ENCODE measurements around the gene TLX2.

Gene TLX2

GRCh38 chr2:74513605-74514367 is 464 bp upstream of the TLX2 start:
- no peak for DNase-seq

DNA sequence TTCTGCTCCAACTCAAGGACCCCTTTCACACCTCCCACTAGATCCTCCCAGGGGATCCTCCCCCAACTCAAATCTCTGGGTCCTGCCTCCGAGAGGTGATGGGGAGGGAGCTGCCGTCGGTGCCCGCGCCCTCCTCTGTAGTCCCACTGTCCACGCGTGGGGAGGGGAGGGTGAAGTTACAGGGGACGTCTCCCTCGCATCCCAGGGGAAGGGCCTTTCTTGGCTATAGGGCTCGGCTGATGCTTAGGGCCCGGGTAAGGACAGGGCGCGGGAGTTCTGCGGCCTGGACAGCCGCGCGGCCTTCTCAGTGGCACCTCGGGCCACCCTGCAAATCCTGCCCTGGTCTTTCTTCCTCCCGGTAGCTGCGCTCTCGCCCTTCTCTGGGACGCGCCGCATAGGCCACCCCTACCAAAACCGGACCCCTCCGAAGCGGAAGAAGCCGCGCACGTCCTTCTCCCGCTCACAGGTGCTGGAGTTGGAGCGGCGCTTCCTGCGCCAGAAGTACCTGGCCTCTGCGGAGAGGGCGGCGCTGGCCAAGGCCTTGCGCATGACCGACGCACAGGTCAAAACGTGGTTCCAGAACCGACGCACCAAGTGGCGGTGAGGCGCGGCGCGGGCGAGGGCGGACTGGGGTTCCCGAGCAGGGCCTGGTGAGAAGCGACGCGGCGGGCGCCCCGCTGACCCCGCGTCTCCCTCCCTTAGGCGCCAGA is 1.2 kb downstream of the TLX2 start:
- DNase-seq = no peak

DNA sequence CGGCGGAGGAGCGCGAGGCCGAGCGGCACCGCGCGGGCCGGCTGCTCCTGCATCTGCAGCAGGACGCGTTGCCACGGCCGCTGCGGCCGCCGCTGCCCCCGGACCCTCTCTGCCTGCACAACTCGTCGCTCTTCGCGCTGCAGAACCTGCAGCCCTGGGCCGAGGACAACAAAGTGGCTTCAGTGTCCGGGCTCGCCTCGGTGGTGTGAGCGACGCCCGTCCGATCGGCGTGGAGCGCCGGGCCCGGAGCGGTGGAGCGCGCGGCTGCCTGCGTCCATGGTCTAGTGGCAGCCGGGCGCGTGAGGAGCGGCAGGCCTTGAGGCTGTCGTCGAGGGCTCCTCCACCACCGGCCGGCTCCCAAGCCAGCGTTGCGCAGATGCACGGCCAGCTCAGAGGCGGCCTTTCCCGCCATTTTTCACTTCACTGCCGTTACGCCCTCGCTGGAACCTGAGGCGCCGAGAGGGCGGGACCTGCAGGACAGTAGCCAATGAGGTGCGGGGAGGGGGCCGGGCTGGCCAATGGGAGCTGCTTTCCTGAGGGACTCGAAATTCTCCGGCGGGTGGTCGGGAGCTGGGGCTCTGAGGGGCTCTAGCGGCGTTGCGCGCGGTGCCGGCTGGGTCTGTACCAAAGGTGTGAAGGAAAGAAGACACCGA is 1.9 kb downstream of the TLX2 start:
- DNase-seq = peak; percentile 25

DNA sequence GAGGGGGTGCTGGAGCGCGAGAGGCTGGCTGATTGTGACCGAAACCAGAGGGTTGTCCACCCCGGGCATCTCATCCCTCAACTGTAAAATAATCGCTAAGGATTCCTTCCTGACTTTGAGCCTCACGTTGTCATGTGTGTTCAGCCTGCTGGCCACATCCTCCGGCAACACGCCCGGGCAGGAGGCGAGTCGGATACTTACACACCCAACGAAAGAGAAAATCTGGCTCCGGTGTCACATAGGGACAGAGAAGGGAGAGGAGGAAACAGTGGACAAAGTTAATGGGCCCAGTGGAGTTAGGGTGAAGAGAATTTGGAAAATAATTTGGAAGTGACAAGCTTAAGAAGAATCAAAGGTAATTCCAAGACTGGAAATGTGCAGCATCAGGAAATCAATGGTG is 2.4 kb downstream of the TLX2 start:
- no peak for DNase-seq

DNA sequence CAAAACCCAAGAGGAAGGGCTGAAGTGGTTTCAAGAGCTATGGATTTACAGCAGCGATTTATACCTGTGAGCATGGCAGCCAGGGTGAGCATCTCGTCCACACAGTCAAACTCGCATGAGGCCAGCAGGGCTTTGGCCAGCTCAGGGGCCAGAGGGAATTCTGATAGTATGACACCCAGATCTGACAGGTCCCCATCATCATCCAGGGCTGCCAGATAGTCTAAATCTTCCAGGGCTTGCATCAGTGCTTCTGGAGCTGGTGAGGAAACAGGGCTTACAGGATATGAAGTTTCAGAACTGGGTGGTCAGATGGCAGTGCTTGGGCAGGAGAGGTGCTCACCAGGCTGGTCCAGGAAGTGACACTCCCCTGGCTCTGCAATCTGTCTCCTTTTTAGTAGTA is 8.3 kb downstream of the TLX2 start:
- DNase-seq = no peak

GRCh38 chr2:74524005-74524404 is 9.8 kb downstream of the TLX2 start:
- no peak for DNase-seq

GRCh38 chr2:74524955-74525716 is 10.9 kb downstream of the TLX2 start:
- no peak for DNase-seq

DNA sequence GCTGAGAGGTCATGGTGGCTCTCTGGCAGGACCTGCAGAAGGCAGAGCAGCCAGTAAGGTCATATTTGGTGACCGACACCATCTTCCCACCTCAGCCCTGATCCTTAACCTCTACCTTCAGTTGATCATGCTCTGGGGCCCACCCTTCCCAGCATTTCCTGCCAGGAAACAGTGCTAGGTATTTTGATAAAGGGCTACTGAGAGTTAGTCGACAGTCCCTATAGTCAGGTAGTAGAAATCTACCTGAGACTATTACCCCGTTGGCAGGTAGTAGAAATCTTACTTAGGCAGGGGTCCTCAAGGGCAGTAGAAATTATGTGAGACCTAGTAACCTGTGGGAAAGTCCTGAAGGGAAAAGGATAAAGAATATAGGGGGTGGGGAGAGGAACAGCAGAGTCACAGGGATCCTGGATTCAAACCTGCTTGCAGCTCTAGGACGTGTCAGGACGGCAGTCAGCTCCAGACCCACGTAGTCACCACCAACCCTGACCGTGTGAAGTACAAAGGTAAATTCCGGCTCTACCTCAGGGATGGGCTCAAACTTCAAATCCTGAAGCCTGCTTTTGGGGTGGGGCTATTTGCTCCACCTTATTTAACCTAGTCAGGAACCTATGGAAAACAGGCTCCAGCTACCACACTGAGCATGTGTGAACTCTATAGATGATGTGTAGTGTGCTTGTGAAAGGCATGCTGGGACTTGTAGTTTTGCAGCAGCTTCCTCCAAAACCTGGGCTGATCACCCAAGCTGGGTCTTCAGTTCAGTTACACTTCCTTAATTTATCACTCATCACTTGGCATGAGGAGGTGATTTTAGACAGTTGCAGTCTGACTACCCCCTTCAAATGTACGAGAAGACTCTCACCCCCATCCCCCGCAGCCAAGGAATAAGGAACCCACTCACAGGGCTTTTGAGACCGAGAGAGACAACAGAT is 11.7 kb downstream of the TLX2 start, which contains the start of gene DQX1:
Gene DQX1 (minus strand): TSS at position 515 of the 932 bp plus-strand sequence. CDS start 502 bp downstream, at position 13.
- DNase-seq = no peak

DNA sequence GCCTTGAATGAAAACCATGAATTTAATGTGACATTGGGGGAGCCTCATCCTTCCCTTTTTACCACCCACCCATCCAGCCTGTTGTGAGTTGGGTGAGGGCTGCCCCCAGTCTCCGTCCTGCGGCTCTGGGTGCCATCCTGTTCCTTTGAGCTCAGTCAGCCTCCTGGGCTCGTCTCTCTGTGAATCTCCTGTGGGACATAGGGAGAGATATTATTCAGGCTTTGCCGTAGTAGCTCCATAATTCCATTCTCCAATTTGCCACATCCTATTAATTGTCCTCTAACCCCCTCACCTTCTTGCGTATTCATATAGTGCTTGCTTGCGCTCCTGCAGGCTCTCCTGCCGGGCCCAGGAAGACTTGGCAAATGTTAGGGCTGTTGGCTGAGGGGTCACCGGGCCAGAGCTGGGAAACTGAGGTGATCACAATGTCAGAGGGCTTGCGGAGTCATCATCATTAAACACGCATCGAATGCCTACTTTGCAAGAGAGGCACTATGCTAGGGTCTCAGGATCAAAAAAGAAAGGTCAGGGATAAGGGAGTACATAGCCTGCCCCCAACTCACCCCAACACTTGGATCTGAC is 12.5 kb downstream of the TLX2 start:
- no peak for DNase-seq

DNA sequence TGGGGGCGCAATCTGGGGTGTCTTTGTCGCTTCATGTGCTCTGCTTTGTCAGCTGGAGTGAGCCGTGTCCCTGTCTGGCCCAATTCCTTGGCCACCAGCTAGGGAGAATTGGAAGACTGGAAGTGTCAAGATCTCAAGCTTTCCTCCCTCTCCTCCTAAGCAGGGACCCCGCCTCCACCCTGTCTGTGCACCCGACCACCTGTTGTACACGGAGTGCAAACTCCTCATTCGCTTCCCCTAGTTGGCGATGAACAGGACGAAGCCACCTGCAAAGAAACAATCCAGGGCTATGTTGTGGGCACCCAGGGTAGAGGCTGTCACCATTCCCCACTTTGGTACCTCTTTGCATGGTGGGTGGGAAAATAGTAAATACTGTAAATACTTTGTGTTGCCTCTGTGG is 13.5 kb downstream of the TLX2 start:
- DNase-seq = no peak

DNA sequence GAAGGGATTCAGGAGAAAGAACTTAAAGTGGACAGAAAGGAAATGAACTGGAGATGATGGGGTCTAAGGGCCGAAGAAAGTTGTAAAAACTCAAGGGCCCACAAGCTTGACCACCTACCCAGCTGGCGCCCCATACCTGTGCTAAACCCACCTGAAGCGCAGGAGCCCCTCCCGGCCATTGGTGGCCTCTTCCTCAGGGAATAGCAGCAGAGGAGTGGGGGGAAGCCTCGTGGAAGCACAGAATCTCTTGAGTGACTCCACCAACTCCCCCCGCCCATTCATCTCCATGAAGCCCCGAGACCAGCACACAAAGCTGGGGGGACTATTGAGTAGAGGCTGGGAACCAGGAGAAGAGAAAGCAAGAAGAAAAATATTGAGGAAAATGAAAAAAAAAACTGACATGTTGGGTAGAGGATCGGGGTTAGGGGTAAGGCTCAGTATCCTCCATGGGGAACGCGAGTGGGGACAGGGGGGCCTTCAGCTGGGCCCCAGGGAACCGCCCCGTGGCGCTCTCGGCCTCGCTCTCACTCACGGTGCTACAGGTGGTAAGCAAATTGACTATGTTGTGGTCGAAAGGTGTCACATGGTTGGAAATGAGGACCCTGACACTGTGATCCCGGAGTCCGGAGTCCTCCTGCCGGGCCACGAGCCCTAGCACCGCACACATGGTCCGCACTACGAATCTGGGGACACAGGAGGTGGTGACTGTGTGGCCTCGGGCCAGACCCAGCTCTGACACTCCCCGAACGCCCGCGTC is 14.5 kb downstream of the TLX2 start:
- no peak for DNase-seq

DNA sequence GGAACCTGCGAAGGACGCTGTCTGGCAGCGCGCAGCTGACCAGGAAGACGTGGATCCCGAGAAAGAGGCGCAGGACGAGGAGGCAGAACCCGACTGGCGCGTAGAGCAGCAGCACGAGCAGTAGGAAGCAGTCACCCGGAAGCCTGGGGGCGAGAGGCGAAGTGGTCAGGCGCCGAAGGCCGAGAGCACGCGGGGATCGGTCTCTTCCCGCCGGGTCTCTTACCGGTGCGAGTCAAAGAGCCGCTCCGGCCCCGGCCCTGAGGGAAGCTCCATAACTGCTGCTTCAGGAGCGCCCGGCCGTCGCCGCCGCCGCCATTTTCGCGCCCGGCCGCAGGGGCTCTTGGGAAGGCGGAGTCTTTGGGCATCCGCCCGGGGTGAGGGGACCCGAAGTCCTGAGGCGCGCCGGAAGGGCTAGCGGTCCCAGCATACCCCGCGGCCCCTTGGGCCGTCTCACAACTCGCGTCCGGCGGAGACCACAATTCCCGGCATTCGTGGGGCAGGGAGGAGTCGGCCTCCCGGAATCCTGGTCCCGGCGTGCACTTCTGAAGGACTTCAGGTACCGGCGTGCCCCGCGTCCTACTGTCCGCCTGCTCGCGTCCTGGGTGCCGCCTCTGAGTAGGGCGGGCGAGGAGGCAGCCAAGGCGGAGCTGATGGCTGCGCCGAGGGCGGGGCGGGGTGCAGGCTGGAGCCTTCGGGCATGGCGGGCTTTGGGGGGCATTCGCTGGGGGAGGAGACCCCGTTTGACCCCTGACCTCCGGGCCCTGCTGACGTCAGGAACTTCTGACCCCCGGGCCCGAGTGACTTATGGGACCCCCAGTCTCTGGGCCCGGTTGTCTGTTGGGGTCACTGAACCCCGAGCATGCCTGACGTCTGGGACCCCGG is 15.3 kb downstream of the TLX2 start, which contains the start of the genes AUP1 and HTRA2:
Gene AUP1 (minus strand): TSS at position 350 of the 882 bp plus-strand sequence. CDS start 77 bp downstream, at position 273.
Gene HTRA2 (plus strand): TSS at position 577 of the 882 bp plus-strand sequence. CDS start 74 bp downstream, at position 651.
- DNase-seq = peak; percentile 96

DNA sequence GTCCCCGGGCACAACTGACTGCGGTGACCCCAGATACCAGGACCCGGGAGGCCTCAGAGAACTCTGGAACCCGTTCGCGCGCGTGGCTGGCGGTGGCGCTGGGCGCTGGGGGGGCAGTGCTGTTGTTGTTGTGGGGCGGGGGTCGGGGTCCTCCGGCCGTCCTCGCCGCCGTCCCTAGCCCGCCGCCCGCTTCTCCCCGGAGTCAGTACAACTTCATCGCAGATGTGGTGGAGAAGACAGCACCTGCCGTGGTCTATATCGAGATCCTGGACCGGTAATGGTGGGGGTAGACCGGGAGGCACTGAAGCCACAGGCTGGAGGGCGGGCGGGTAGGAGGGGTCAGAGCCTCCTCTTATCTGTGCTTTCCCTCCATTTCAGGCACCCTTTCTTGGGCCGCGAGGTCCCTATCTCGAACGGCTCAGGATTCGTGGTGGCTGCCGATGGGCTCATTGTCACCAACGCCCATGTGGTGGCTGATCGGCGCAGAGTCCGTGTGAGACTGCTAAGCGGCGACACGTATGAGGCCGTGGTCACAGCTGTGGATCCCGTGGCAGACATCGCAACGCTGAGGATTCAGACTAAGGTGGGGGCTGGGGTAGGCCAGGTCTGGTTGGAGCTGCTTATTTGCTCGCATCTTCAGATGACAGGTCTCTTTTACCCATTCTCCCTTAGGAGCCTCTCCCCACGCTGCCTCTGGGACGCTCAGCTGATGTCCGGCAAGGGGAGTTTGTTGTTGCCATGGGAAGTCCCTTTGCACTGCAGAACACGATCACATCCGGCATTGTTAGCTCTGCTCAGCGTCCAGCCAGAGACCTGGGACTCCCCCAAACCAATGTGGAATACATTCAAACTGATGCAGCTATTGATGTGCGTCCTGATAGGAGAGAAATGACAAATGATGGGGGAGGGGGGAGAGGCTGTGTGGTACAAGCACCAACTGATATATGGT is 16.3 kb downstream of the TLX2 start:
- no peak for DNase-seq

- no peak for DNase-seq
Measured at GRCh38 chr2:74531666-74532065, 17.4 kb downstream of the TLX2 start.

- DNase-seq = no peak
Measured at GRCh38 chr2:74532222-74532621, 18.0 kb downstream of the TLX2 start.

DNA sequence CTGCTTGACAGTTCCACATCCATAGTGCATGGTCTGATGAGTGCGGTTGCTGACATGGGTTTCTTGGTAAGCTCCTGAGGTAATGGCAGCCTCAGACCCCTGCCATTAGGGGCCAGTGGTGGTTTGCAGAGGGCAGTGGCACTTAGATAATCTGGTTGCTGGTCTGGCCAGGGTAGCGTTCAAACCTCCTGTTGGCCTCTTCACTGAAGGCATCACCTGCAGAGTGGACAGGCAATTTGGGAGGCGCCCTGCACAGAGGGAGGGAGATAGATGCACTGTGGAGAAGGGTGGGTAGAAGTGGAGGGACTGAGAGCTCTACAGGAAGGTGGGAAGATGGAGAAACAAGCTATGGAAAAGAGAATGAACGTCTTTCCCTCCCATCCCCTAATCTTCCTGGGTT is 19.2 kb downstream of the TLX2 start:
- DNase-seq = no peak

DNA sequence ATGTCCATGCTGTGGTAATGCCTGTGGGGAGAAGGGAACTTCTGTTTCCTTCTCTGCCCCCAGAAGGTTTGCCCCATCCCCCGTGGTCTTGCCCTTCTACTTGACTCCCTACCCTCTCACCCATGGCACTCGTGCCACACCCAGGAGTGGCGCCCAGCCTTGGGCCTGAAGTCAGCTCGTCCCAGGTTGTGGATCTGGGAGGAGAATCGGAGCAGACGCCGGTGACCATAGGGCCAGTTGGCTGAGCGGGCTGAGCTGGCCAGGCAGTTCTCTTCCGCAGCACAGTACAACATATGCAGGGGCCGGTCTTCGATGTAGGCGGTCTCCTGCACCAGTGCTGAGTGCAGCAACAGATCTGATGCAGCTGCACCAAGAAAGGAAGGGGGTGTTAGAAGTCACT is 20.2 kb downstream of the TLX2 start:
- no peak for DNase-seq

- DNase-seq = no peak
Measured at GRCh38 chr2:74535440-74535965, 21.3 kb downstream of the TLX2 start.

All from NCI-H2029 (cell line).